Ecto neural progenitor cell (in vitro differentiated cells): ENCODE measurements around the gene CNBP.
"Not testable (repeated sequence)": the region's sequence is repeated elsewhere in the genome, so short reads cannot be mapped to it uniquely, and the experiment has no call there.

Experiments used
- DNase-seq: peaks from one replicate; pipeline ENCODE4 v3.0.0-alpha.2; 2018; ENCODE audit warnings: low spot score

Gene CNBP

DNA sequence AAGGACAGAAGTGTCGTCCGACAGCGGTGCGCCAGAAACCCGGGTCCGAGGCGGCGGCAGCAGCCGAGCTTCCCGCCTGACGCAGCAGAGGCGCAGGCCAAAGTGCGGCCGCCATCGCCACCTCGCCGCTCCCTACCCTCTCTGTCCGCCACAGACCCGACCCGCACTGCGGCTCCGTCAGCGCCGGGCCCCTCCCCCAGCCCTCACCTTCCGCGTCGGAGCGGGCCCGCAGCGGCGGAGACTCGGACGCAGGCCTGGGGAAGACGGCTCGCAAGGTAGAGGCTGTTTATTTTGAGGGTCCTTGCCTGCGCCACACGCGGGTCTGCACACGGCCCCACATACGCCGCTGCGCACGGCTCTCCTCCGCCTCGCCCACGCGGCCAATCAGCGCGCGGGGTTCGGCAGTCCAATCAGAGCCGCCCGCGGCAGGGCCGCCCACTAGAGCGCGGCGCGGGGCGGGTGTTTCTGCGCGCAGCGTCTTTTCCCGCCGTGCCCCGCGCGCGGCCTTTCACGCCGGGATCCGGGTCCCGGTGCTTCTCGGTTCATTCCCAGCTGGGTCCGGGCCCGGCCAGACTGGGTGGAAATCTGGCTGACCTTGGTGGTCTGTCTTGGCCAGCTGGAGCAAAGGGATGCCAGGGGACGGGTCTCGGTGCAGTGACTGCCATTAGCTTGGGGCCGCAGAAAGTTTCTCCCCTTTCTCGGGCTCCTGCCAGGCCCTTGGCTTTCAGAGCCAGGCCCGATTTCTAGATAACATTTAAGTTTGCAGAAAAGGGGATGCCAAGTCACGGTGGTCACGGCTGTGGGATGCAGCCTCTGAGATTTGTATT is at the start of gene CNBP:
Gene CNBP, minus strand, starts transcription at position 328 of the 827 bp plus-strand sequence. CDS start 12,139 bp downstream, outside the sequence.
- peak; percentile 93 for DNase-seq

- DNase-seq: no peak
These were observed 47.8 kb upstream of the CNBP start for GRCh38 chr3:129231331-129232119.

DNA sequence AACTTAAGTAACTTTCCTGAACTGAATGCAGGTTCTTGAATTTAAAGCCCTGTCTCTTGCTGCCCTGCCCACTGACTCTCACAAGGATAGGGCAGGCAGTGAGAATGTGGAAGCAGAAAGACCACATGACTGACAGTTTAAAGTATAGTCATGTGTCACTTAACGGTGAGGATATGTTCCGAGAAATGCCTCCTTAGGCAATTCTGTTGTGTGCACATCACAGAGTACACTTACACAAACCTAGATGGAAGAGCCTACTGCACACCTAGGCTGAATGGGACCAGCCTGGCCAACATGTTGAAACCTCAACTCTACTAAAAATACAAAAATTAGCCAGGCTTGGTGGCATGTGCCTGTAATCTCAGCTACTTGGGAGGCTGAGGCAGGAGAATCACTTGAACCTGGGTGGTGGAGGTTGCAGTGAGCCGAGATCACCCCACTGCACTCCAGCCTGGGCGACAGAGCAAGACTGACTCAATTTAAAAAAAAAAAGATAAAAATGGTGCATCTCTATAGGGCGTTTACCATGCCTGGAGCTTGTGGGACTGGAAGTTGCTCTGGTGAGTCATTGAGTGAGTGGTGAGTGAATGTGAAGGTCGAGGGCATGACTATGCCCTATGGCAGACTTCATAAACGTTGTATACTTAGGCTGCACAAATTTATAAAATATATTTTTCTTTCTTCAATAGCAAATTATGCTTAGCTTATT is 46.8 kb upstream of the CNBP start:
- DNase-seq: no peak

DNA sequence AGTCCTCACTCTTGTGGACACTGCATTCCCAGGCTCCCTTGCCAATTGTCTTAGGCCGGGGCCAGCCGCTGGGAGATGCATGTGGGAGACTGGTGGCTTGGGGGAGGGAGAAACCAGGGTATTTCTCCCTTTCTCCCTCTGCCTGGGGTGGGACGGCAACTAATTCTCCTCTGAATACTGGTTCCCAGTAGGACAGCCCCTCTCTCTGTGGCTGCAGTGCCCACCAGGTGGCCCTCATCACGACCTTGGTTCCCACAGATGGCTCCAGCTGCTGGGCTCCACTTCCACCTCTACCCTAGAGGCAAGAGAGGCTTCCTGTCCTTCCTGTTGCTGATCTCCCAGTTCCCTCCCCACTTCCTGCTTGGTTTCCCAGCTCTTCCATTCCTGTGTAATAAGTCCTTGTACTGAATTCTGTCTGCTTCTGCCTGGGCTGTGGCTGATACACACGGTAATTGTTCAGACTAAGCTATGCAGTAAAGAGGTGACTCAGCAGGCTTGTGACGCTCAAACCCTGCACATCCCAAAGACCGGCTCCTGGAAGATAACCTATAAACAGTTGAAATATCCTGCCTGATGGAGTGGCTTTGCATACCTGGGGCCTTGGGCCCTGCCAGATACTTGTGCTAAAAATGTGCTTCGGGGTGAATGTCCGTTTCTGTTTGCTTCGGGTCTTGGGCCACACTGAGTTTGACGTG is 45.3 kb upstream of the CNBP start:
- no peak for DNase-seq

DNA sequence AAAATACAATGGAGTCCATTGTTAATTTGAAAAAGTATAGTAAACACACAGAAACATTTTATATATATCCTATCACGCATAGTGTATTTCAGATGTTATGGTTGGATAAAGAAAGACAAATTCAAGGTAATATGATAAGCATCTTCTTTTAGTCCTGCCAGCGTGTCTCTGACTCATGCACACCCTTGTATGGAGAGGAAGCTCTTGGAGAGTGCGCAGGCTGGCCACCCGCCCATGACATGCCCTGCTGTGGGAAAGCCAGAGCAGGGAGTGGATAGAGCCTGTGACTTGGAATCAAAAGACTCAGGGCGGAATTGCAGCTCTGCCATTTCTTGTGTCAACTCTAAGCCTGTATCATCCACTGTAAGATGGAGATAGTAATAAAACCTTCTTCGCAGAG is 42.7 kb upstream of the CNBP start:
- DNase-seq: no peak

DNA sequence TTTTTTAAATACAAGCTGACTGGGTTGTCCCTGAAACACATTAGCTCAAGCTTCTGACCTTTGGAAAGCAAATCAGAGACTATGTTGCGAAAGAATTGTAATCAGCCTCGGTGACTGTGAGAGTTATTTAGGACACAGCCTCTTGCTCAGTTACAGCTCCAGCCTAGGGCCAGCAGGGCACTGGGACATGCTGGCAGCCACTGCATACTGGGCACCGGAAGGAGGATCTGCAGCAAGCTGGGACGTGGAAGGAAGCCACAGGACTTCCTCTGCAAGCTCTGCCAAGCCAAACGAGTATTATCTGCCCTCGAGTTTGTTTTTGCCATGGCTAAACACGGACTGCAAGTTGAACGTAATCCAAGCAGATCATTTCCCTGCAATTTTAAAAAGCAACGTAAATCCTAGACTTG is 41.3 kb upstream of the CNBP start:
- no peak for DNase-seq

- not testable (repeated sequence) for DNase-seq
These were observed 40.7 kb upstream of the CNBP start for GRCh38 chr3:129224387-129224786.

- no peak for DNase-seq
These were observed 35.0 kb upstream of the CNBP start for GRCh38 chr3:129218742-129219141.

DNA sequence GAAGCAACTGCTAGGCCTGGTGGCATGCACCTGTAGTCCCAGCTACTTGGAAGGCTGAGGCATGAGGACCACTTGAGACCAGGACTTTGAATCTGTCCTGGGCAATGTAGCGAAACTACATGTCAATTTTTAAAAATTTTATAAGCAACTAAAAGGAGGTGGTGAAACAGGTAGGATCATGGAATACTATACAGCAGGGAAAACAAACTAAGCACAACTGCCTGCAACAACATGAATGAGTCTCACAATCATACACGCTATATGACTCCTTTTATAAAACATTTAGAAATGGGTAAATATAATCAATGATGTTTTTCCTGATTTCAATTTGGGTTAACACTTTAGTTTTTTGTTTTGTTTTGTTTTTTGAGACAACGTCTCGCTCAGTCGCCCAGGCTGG is 29.5 kb upstream of the CNBP start:
- DNase-seq: no peak

DNA sequence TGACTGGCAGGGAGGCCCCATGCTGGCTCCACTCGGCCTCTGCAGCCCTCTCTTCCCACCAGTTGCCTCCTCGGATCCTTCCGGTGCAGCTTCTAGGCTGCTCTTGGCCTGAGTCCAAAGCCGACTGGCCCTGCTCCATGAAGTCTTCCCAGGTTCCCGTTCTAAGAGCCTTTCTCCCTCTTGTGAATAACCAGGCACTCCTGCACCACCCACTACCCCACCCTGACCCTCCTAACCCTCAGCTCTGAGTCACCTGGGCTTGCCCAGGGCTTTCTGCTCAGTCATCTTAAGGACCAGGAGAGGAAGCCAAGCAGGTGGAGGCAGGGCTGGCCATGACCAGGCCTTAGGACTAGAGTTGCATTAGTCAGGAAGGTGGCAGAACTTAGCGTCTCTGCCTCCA is 28.1 kb upstream of the CNBP start:
- DNase-seq: no peak

- DNase-seq: no peak
These were observed 27.6 kb upstream of the CNBP start for GRCh38 chr3:129211345-129211744.

GRCh38 chr3:129207479-129207878 is 23.8 kb upstream of the CNBP start:
- DNase-seq: no peak

GRCh38 chr3:129205109-129205832 is 21.6 kb upstream of the CNBP start:
- DNase-seq: no peak

GRCh38 chr3:129204473-129204872 is 20.8 kb upstream of the CNBP start:
- DNase-seq: no peak

DNA sequence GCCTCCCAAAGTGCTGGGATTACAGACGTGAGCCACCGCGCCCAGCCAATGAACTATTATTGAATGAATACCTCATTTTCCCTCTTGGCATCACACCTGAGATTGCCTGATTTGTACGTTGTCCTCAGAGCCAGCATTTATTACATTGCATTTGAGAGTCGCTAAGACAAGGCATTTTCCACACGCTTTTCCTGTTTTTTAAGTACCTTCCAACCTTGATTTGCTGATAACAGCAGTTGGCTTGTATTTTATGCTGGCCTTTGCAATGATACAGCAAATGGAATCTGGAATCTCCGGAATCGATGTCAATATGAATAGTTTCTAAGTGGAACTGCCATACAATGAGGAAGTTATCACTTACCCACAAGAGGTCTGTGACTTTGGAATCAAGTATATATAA is 15.7 kb upstream of the CNBP start:
- no peak for DNase-seq

- no peak for DNase-seq
These were observed 13.6 kb upstream of the CNBP start for GRCh38 chr3:129197321-129197720.

DNA sequence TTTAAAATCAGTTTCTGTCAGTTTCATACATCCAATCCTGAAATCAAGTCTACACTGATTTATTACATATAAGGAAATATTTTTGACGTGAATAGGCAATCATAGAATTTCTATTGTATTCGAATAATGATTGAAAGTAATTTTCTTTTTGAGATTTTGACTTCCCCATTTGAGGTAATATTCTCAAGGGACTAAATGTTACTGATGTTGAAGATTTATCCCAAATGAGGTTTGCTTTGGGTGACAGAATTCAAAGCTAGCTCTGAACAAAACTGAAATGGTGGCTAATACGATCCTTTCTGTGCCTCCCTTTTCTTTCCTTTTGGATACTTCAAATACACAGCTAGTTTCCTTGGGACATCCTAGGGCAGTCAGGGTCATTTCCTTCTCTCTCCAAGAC is 12.9 kb upstream of the CNBP start:
- no peak for DNase-seq

GRCh38 chr3:129195731-129196256 is 12.1 kb upstream of the CNBP start:
- no peak for DNase-seq

GRCh38 chr3:129189793-129190192 is 6.1 kb upstream of the CNBP start:
- DNase-seq: not testable (repeated sequence)

- no peak for DNase-seq
These were observed 4.2 kb upstream of the CNBP start for GRCh38 chr3:129187857-129188256.

DNA sequence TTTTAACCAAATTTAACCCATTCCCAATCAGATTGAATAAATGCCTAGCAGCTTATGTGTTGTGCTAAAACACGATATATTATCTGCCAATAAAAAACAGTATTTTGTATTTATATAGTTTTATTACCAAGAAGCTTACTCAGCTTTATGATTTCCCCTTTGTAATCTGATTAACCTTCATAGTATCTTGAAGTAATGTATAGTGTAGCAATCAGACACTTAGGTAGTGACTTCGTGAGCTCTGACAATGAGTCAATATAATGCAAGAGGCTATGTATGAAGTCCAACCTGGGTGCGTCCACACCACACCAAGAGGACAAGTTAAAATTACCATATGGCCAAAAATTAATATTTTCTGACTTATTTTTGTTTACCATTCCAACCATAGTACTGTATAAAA is 2.1 kb upstream of the CNBP start:
- DNase-seq: no peak
